Measurements from ENCODE around the gene CCDC34.

CCDC34 gene

GRCh38 chr11:27315836-27316235, 47.2 kb downstream of the CCDC34 start:
- Histone ChIP-seq H3K27ac (no peak overlapping the region), H3K27me3 (no peaks in the 10 kb centered on the region), H3K4me3 (no peak overlapping the region), H3K9me3 (no peaks in the 10 kb centered on the region), H3K4me1 (peaks cover 0 to 8% (median 0%) of the 10 kb centered on the region in 4 donors), H3K36me3 (no peaks in the 10 kb centered on the region)
- DNase-seq = no peak
- TF ChIP-seq CTCF (IDR thresholded peaks at IDR 0.05) = no peak
- intact Hi-C loops (cut with DNase I; ENCODE audit: low total_unique reads) = no loop called here

- TF ChIP-seq CTCF (IDR thresholded peaks at IDR 0.05) = no peak
- Histone ChIP-seq H3K4me1 (peaks cover 0 to 19% (median 0%) of the 10 kb centered on the region in 4 donors), H3K4me3 (no peak overlapping the region), H3K27me3 (no peaks in the 10 kb centered on the region), H3K36me3 (no peaks in the 10 kb centered on the region), H3K9me3 (no peaks in the 10 kb centered on the region), H3K27ac (no peak overlapping the region)
- no peak for DNase-seq
- intact Hi-C loops (cut with DNase I; ENCODE audit: low total_unique reads) = no loop called here
These were observed 49.7 kb downstream of the CCDC34 start for GRCh38 chr11:27313157-27313821.

- no peak for TF ChIP-seq CTCF (IDR thresholded peaks at IDR 0.05)
- Histone ChIP-seq H3K36me3 (no peaks in the 10 kb centered on the region), H3K4me1 (peaks cover 0 to 19% (median 0%) of the 10 kb centered on the region in 4 donors), H3K4me3 (no peak overlapping the region), H3K27me3 (no peaks in the 10 kb centered on the region), H3K9me3 (no peaks in the 10 kb centered on the region), H3K27ac (no peak overlapping the region)
- DNase-seq = no peak
- intact Hi-C loops (cut with DNase I; ENCODE audit: low total_unique reads) = no loop called here
These were observed 50.9 kb downstream of the CCDC34 start for GRCh38 chr11:27312110-27312509.

GRCh38 chr11:27310707-27311106, 52.3 kb downstream of the CCDC34 start:
- peaks cover 0 to 11% (median 0%) of the 10 kb centered on the region in 4 donors for H3K4me1 ChIP-seq
- no peaks in the 10 kb centered on the region for H3K9me3 ChIP-seq
- H3K36me3 ChIP-seq = no peaks in the 10 kb centered on the region
- no peak for TF ChIP-seq CTCF (IDR thresholded peaks at IDR 0.05)
- no peak for DNase-seq
- no peak overlapping the region for H3K27ac ChIP-seq
- no peak overlapping the region for H3K4me3 ChIP-seq
- no peaks in the 10 kb centered on the region for H3K27me3 ChIP-seq
- intact Hi-C loops (cut with DNase I; ENCODE audit: low total_unique reads) = no loop called here

- no peaks in the 10 kb centered on the region for H3K36me3 ChIP-seq
- no peak overlapping the region for H3K4me3 ChIP-seq
- H3K27me3 ChIP-seq = no peaks in the 10 kb centered on the region
- no peak for TF ChIP-seq CTCF (IDR thresholded peaks at IDR 0.05)
- intact Hi-C loops (cut with DNase I; ENCODE audit: low total_unique reads) = no loop called here
- peaks cover 0 to 11% (median 0%) of the 10 kb centered on the region in 4 donors for H3K4me1 ChIP-seq
- no peaks in the 10 kb centered on the region for H3K9me3 ChIP-seq
- DNase-seq = no peak
- no peak overlapping the region for H3K27ac ChIP-seq
These were observed 52.8 kb downstream of the CCDC34 start for GRCh38 chr11:27310182-27310581.

Data from tibial artery (tissue), 4 donors.